Endometrial microvascular endothelial cells (primary cell): ENCODE results near the gene TRMT61A. TPM values are rescaled to one million over a fixed set of nuclear protein-coding genes. Genes with fewer than 3 reads are reported as not detected.

Experiments
- in situ Hi-C: cut with HindIII; loops from 2 replicates; pipeline ENCODE4 v1.10.0; 2017; ENCODE audit warnings: low sequenced_read_pairs, low pct_unique_long_range_greater_than_20kb; ENCODE audit errors: inconsistent ontology term
- total RNA-seq: library from RNA; depleted of rRNA; stranded (reverse); fragments of >200 nt; gene quantifications from one replicate; pipeline ENCODE4 v1.2.3, GENCODE V29; 2015; ENCODE audit errors: inconsistent ontology term

TRMT61A gene
- total RNA-seq, 1 donor from 2014 or later, result 10.3 TPM

DNA sequence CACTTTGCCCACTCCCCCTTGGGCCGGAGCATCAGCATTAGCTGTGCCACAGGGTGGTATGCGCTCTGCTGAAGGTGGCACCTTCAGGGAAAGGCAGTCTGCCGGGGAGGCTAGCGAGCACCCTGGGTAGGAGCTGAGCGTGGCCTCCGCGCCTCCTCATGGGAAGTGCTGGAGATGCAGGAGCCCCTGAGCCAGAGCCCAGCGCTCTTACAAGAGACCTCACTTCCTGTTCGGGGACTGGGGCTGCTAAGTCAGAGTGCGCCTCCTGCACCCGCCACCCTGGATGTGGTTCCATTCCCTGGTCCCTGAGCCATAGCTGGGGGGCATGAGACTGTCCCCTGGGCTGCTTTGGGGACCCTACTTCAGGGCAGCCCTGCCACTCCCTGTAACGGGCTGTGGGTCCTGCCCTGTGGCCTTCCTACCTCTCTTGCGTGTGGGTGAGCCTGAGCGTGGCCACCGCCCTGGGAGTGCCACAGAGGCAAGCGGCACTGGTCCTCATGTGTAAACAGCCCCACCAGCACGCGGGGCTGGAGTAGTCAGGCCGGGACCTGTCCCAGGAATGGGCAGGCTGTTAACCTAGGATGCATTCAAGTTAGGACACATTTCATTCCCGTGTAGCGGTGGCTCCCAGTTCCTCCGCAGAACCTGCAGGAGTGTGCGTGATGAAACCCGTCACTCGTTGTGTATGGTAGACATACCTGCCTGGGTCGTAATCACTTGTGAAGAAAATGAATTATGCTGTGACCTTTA, 53.1 kb downstream of the TRMT61A start:
- in situ Hi-C loops, result no loop called here

DNA sequence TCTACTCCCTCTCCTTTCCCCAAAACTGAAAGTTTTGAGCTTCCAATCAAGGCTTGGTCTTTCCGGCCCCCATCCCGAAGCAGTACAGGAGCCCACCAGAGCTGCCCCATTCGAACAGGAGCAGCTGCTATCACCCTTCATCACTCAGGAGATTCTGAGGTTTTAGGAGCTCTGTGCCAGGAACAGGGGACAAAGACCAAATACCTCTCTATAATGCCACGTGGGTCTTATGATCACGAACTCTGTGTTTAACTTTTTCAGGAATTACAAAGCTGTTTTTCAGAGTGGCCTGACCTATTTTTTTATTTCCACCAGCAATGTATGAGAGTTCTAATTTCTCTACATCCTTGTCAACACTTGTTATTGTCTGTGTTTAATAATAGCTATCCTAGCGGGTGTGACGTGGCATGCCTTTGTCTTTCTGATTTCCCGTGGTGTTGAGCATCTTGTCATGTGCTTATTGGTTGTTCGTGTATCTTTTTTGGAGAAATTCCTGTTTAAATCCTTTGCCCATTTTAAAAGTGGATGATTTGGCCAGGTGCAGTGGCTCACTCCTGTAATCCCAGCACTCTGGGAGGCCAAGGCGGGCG, 55.4 kb downstream of the TRMT61A start:
- in situ Hi-C loops, result no loop called here

Other genes starting within 250 kb of the TRMT61A start
- gene EIF5, start 195.0 kb upstream of the TRMT61A start, total RNA-seq, result 278 TPM
- gene MARK3, start 143.8 kb upstream of the TRMT61A start, total RNA-seq, result 61.6 TPM
- gene CKB, start 6.4 kb upstream of the TRMT61A start, total RNA-seq, result not detected
- 16.4 TPM for gene BAG5, start 33.5 kb downstream of the TRMT61A start, total RNA-seq
- gene COA8, start 33.8 kb downstream of the TRMT61A start, total RNA-seq, result 28.1 TPM
- 135 TPM for gene KLC1, start 100.0 kb downstream of the TRMT61A start, total RNA-seq
- 25.3 TPM for gene XRCC3, start 186.3 kb downstream of the TRMT61A start, total RNA-seq
- 67.1 TPM for gene ZFYVE21, start 186.6 kb downstream of the TRMT61A start, total RNA-seq